Ovary (tissue), 3 donors: ENCODE data around the gene FAF2.

Source experiments
- CTCF ChIP-seq, 3 donors: fragments of 450-650 bp in 2 of 3; fragments of 200-600 bp in 1 of 3; IDR thresholded peaks; one replicate each; pipeline versions ENCODE4 v1.5.1 to v1.8.0; 2016 to 2022; ENCODE audit warnings: antibody characterized with exemption in 3 of 3, mild to moderate bottlenecking in 1 of 3
- POLR2A ChIP-seq: fragments of 450-650 bp; IDR thresholded peaks from one replicate; pipeline ENCODE4 v1.6.1; 2017; ENCODE audit warnings: antibody characterized with exemption, mild to moderate bottlenecking, moderate library complexity
- donor health status: DM: no; HTN: no; CAD: no.

- TF ChIP-seq CTCF (IDR thresholded peaks at IDR 0.05), result no peak
- TF ChIP-seq POLR2A, result no peak
Measured at GRCh38 chr5:176519810-176520720, 71.9 kb downstream of the FAF2 start.
